Gastroesophageal sphincter (tissue), 4 donors: Measurements from ENCODE around the gene ITGA6. TPM values are rescaled to one million over a fixed set of nuclear protein-coding genes. Genes with fewer than 3 reads are reported as not detected.

ENCODE experiments used
- ATAC-seq: fragments of 150-250 bp; one replicate; pipeline ENCODE4 v1.9.1; 2016; ENCODE audit warnings: mild to moderate bottlenecking, moderate library complexity
- H3K27ac ChIP-seq, 4 donors: fragments of 200-600 bp; sonication (generic) in 3 of 4; 1 replicate in 3 of 4; 2 replicates in 1 of 4; pipeline ENCODE4 v1.5.1; 2016 to 2019
- H3K27me3 ChIP-seq: fragments of 200-600 bp; sonication (generic); one replicate; pipeline ENCODE4 v1.5.1; 2019
- H3K36me3 ChIP-seq, 2 donors: fragments of 200-600 bp; sonication (generic); one replicate each; pipeline ENCODE4 v1.5.1; 2019; ENCODE audit warnings: control low read depth in 1 of 2
- H3K4me1 ChIP-seq, 3 donors: fragments of 200-600 bp; sonication (generic); 1 replicate in 2 of 3; 2 replicates in 1 of 3; pipeline ENCODE4 v1.5.1; 2016 to 2019; ENCODE audit warnings: control low read depth in 2 of 3
- H3K4me3 ChIP-seq, 2 donors: fragments of 200-600 bp; sonication (generic); one replicate each; pipeline ENCODE4 v1.5.1; 2019; ENCODE audit warnings: mild to moderate bottlenecking in 1 of 2, moderate library complexity in 1 of 2
- H3K9me3 ChIP-seq, 3 donors: fragments of 200-600 bp; sonication (generic); one replicate each; pipeline ENCODE4 v1.5.1; 2017 to 2019; ENCODE audit warnings: control low read depth in 2 of 3
- EP300 ChIP-seq: sonication (generic); formaldehyde crosslinking; IDR thresholded peaks from one replicate; pipeline ENCODE4 v1.6.1; 2017; ENCODE audit warnings: antibody characterized with exemption, mild to moderate bottlenecking
- POLR2A ChIP-seq, 2 donors: fragments of 450-650 bp; IDR thresholded peaks; one replicate each; pipeline ENCODE4 v1.6.1; 2017; ENCODE audit warnings: antibody characterized with exemption in 2 of 2, mild to moderate bottlenecking in 2 of 2, moderate library complexity in 1 of 2
- POLR2AphosphoS5 ChIP-seq: sonication (generic); formaldehyde crosslinking; IDR thresholded peaks from one replicate; pipeline ENCODE4 v1.6.1; 2017; ENCODE audit warnings: antibody characterized with exemption
- WGBS, 2 donors: methylation state at CpG; one replicate each; pipeline ENCODE4 v1.1.5; 2018; ENCODE audit warnings: low coverage in 1 of 2; 5-methylcytosine and 5-hydroxymethylcytosine counted together
- total RNA-seq, 4 donors: library from RNA; depleted of rRNA; stranded (reverse); fragments of >200 nt; gene quantifications; one replicate each; pipeline ENCODE4 v1.1.0, GENCODE V29; 2016
- TF ChIP-seq, protein P1 (sequence below), 4 experiments: fragments of 200-600 bp in 2 of 4; fragments of 450-650 bp in 2 of 4; sonication (generic) in 1 of 4; IDR thresholded peaks; one replicate each; pipeline ENCODE4 v1.5.1; 2017 to 2019; ENCODE audit warnings: antibody characterized with exemption in 4 of 4, mild to moderate bottlenecking in 2 of 4, moderate library complexity in 2 of 4

The ITGA6 gene
- total RNA-seq, 4 donors from 2014 or later = 32.5 to 62.2 (median 48.7) TPM

DNA sequence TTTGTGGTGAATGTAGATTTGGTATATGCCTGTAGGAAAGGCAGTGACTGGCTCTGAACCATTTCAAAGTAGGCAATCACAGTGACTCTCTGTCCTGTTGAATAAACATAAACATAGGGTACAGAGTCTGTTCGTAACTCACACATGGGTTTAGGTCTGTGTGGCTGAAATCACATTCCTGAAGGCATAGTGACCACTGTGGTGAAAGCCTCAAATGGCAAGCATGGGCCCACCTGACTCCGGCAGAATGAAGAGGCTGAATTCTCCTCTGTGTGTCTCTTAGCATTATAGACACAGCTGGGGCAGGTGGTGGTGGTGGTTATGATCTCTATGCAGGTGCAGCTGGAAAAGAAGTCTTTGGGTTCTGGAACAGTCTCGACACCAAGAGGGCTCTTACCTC, 61.2 kb downstream of the ITGA6 start:
- TF ChIP-seq POLR2A (IDR thresholded peaks at IDR 0.05) = no peak
- TF ChIP-seq POLR2AphosphoS5 = no peak
- TF ChIP-seq, protein P1, sequence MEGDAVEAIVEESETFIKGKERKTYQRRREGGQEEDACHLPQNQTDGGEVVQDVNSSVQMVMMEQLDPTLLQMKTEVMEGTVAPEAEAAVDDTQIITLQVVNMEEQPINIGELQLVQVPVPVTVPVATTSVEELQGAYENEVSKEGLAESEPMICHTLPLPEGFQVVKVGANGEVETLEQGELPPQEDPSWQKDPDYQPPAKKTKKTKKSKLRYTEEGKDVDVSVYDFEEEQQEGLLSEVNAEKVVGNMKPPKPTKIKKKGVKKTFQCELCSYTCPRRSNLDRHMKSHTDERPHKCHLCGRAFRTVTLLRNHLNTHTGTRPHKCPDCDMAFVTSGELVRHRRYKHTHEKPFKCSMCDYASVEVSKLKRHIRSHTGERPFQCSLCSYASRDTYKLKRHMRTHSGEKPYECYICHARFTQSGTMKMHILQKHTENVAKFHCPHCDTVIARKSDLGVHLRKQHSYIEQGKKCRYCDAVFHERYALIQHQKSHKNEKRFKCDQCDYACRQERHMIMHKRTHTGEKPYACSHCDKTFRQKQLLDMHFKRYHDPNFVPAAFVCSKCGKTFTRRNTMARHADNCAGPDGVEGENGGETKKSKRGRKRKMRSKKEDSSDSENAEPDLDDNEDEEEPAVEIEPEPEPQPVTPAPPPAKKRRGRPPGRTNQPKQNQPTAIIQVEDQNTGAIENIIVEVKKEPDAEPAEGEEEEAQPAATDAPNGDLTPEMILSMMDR (IDR thresholded peaks at IDR 0.05) = no peak
- no peak for TF ChIP-seq EP300
- H3K9me3 ChIP-seq = no peaks in the 10 kb centered on the region
- no peak overlapping the region for H3K4me3 ChIP-seq
- H3K27ac ChIP-seq = no peak overlapping the region
- H3K4me1 ChIP-seq = no peaks in the 10 kb centered on the region
- H3K36me3 ChIP-seq = peaks cover 0 to 55% of the 10 kb centered on the region in 2 donors
- no peak for ATAC-seq
- no peaks in the 10 kb centered on the region for H3K27me3 ChIP-seq
- WGBS, 2 donors = 93 to 96% methylated on average over 3 of the region's 3 CpGs

DNA sequence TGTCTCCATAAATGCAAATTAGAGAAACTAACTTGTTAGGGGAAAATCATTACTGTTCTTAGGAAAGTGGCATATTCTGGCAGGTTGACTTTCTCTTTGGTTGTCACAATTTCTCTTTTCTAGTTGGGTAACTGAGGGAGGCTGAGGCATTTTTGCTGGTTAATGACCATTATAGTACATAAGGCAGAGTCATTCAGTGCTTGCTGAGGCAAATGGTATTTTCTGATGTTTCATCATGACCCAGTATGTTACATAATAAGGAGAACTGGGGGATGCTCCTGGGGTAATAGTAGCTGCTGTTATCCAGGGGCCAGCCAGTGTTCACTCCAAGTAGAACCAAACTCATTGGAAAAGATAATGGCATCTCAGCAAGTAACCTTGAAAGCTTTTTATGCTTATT, 62.3 kb downstream of the ITGA6 start:
- no peaks in the 10 kb centered on the region for H3K27me3 ChIP-seq
- no peak overlapping the region for H3K4me3 ChIP-seq
- TF ChIP-seq POLR2AphosphoS5 (no peak), EP300 (no peak), POLR2A (IDR thresholded peaks at IDR 0.05) (no peak)
- TF ChIP-seq, protein P1 (IDR thresholded peaks at IDR 0.05) = no peak
- no peak overlapping the region for H3K27ac ChIP-seq
- H3K9me3 ChIP-seq = no peaks in the 10 kb centered on the region
- peaks cover 0 to 55% of the 10 kb centered on the region in 2 donors for H3K36me3 ChIP-seq
- ATAC-seq = no peak
- no peaks in the 10 kb centered on the region for H3K4me1 ChIP-seq

DNA sequence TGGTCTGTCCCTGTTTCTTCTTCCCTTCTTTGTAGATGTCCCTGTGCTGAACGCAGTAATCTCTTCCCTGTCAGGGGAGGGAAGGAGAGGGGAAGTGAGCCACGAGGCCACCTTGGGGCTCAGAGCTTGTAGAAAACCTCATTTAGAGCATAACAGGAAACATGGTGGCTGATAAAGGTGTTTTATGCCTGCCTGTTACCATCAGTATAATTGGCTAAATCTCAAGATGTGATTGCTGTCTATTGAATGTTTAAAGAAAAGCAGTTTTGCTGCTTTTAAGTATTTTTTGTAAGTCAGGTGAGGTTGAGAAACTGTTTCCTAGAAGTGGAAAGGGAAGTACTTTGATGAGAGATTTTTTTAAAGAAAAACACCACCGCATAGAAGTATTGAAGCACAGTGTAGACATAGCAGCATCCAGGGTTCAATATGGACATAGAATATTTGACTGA, 68.8 kb downstream of the ITGA6 start:
- Histone ChIP-seq H3K27ac (no peak overlapping the region), H3K36me3 (peaks cover 0 to 19% of the 10 kb centered on the region in 2 donors), H3K4me1 (no peaks in the 10 kb centered on the region), H3K9me3 (no peaks in the 10 kb centered on the region), H3K27me3 (no peaks in the 10 kb centered on the region), H3K4me3 (no peak overlapping the region)
- ATAC-seq = no peak
- TF ChIP-seq, protein P1 (IDR thresholded peaks at IDR 0.05) = no peak
- TF ChIP-seq POLR2AphosphoS5 (no peak), POLR2A (IDR thresholded peaks at IDR 0.05) (no peak), EP300 (no peak)
- WGBS, 2 donors = 45 to 46% methylated on average over 3 of the region's 3 CpGs

DNA sequence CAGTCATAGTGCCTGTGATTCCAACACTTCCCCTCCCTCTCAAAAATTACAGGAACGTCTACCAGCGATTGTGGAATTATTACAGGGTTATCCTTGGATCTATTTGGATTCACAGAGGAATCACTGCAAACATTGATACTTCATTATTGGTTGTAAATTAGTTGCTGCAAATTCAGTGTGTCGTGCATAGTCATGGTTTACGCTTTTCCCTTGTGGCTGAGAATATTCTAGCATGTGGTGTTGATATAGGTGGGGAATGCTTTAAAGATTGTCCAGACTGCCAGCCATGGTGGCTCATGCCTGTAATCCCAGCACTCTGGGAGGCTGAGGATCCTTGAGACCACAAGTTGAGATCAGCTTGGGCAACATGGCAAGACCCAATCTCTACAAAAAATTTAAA, 79.8 kb downstream of the ITGA6 start:
- Histone ChIP-seq H3K4me3 (no peak overlapping the region), H3K27me3 (no peaks in the 10 kb centered on the region), H3K27ac (no peak overlapping the region), H3K9me3 (peaks cover 0 to 19% (median 0%) of the 10 kb centered on the region in 3 donors), H3K36me3 (peaks cover 0 to 22% of the 10 kb centered on the region in 2 donors), H3K4me1 (no peaks in the 10 kb centered on the region)
- TF ChIP-seq, protein P1 (IDR thresholded peaks at IDR 0.05) = no peak
- 98 to 100% methylated on average over 4 of the region's 4 CpGs for WGBS, 2 donors
- ATAC-seq = no peak

DNA sequence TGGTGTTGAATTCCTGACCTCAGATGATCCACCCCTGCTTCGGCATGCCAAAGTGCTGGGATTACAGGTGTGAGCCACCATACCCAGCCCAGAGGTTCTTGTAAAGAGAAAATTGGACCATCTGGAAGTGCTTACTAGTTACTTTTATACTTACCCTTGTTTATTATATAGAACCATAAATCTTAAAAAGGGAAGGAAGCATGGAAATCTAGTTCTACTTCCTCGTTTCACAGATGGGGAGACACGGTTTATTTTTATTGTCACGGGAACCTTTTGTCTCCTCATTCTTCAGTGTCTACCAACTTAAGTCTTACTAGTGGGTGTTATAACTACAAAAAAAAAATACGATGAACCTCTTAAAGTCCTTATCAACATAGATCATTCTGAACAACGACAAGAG, 82.7 kb downstream of the ITGA6 start:
- H3K4me1 ChIP-seq = no peaks in the 10 kb centered on the region
- H3K4me3 ChIP-seq = no peak overlapping the region
- TF ChIP-seq, protein P1 (IDR thresholded peaks at IDR 0.05) = no peak
- TF ChIP-seq POLR2AphosphoS5 (no peak), EP300 (no peak), POLR2A (IDR thresholded peaks at IDR 0.05) (no peak)
- no peak overlapping the region for H3K27ac ChIP-seq
- peaks cover 0 to 33% (median 0%) of the 10 kb centered on the region in 3 donors for H3K9me3 ChIP-seq
- H3K36me3 ChIP-seq = peaks cover 0 to 10% of the 10 kb centered on the region in 2 donors
- no peaks in the 10 kb centered on the region for H3K27me3 ChIP-seq
- ATAC-seq = no peak
- WGBS, 2 donors = 34 to 81% methylated on average over 5 to 6 of the region's 6 CpGs
